Karpas-422 (cell line): ENCODE measurements around the gene THSD4. TPM values are rescaled to one million over a fixed set of nuclear protein-coding genes. Genes with fewer than 3 reads are reported as not detected.
"Not testable (repeated sequence)": the region's sequence is repeated elsewhere in the genome, so short reads cannot be mapped to it uniquely, and the experiment has no call there.

Source experiments
- DNase-seq: peaks from one replicate; pipeline ENCODE4 v3.0.0-alpha.2; 2015
- H2AFZ ChIP-seq: fragments of 200-600 bp; sonication (generic); 2 replicates; pipeline ENCODE4 v1.6.1; 2014; ENCODE audit warnings: antibody characterized with exemption, low read length, mixed read lengths
- H3K27ac ChIP-seq: fragments of 200-600 bp; sonication (generic); 2 replicates; pipeline ENCODE4 v1.5.1; 2014; ENCODE audit warnings: mild to moderate bottlenecking, low read length, moderate library complexity
- H3K27me3 ChIP-seq: fragments of 200-600 bp; sonication (generic); 2 replicates; pipeline ENCODE4 v1.6.1; 2014; ENCODE audit warnings: low read length, mixed read lengths
- H3K36me3 ChIP-seq: fragments of 200-600 bp; sonication (generic); 2 replicates; pipeline ENCODE4 v1.6.1; 2014; ENCODE audit warnings: low read length, mixed read lengths; ENCODE audit not compliant: insufficient read depth
- H3K4me1 ChIP-seq: fragments of 200-600 bp; sonication (generic); 2 replicates; pipeline ENCODE4 v1.6.1; 2014; ENCODE audit warnings: mild to moderate bottlenecking, low read length, mixed read lengths
- H3K4me2 ChIP-seq: fragments of 200-600 bp; sonication (generic); 2 replicates; pipeline ENCODE4 v1.6.1; 2014; ENCODE audit warnings: low read length, low read depth, mild to moderate bottlenecking; ENCODE audit not compliant: poor library complexity, severe bottlenecking
- H3K4me3 ChIP-seq: fragments of 200-600 bp; sonication (generic); 2 replicates; pipeline ENCODE4 v1.5.1; 2014; ENCODE audit warnings: mild to moderate bottlenecking, antibody characterized with exemption, low read length, mixed read lengths
- H3K79me2 ChIP-seq: fragments of 200-600 bp; sonication (generic); 2 replicates; pipeline ENCODE4 v1.6.1; 2014; ENCODE audit warnings: mild to moderate bottlenecking, low read length, mixed read lengths
- H3K9ac ChIP-seq: fragments of 200-600 bp; sonication (generic); 2 replicates; pipeline ENCODE4 v1.6.0; 2014; ENCODE audit warnings: low read length
- H3K9me2 ChIP-seq: fragments of 200-600 bp; sonication (generic), shearing (Covaris generic); replicated peaks from 2 replicates; pipeline ENCODE4 v1.6.0; 2014; ENCODE audit warnings: mild to moderate bottlenecking, low read length, moderate library complexity; ENCODE audit not compliant: insufficient read depth
- H3K9me3 ChIP-seq: fragments of 300-700, 200-600 bp; sonication (generic); 2 replicates; pipeline ENCODE4 v1.6.1; 2014; ENCODE audit warnings: low read length, mixed read lengths
- H4K20me1 ChIP-seq: fragments of 200-600 bp; sonication (generic); 2 replicates; pipeline ENCODE4 v1.6.1; 2014; ENCODE audit warnings: mild to moderate bottlenecking, antibody characterized with exemption, low read length, low read depth; ENCODE audit not compliant: insufficient read depth
- total RNA-seq: library from RNA; depleted of rRNA; stranded (reverse); fragments of >200 nt; shearing (Covaris generic); gene quantifications from 2 replicates; pipeline ENCODE4 v1.2.3, GENCODE V29; 2014; ENCODE audit warnings: low replicate concordance

Gene THSD4
- total RNA-seq, 1 experiment from 2014 or later: 0.11 TPM

DNA sequence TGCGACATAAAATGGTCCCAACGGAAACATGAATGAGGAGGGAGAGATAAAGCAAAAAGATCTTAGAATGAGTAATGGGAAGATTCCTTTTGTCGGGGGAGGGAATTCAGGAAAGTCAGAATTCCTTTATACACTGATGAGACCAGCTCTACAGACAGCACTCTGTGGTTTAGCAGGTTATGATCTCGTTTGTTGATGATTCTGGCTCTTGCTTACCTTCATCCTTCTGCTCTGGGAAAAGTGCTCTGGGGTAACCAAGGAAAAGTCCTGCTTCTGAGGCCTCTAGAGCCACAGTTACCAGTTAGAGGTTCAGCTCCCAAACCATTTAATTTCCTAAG, 544.4 kb downstream of the THSD4 start:
- Histone ChIP-seq H2AFZ (no peak overlapping the region), H3K4me1 (no peaks in the 10 kb centered on the region), H3K27me3 (no peaks in the 10 kb centered on the region), H3K4me2 (no peak overlapping the region), H3K9ac (no peak overlapping the region), H3K79me2 (no peaks in the 10 kb centered on the region), H3K4me3 (no peak overlapping the region), H3K36me3 (no peaks in the 10 kb centered on the region), H3K27ac (no peak overlapping the region), H4K20me1 (no peaks in the 10 kb centered on the region), H3K9me3 (no peaks in the 10 kb centered on the region), H3K9me2 (no peaks in the 10 kb centered on the region)
- DNase-seq: no peak

- H3K9ac ChIP-seq: no peak overlapping the region
- no peaks in the 10 kb centered on the region for H3K9me3 ChIP-seq
- no peaks in the 10 kb centered on the region for H3K79me2 ChIP-seq
- no peaks in the 10 kb centered on the region for H3K27me3 ChIP-seq
- H2AFZ ChIP-seq: no peak overlapping the region
- no peaks in the 10 kb centered on the region for H4K20me1 ChIP-seq
- H3K27ac ChIP-seq: no peak overlapping the region
- no peaks in the 10 kb centered on the region for H3K36me3 ChIP-seq
- no peak for DNase-seq
- H3K9me2 ChIP-seq: no peaks in the 10 kb centered on the region
- H3K4me3 ChIP-seq: no peak overlapping the region
- H3K4me1 ChIP-seq: no peaks in the 10 kb centered on the region
- H3K4me2 ChIP-seq: no peak overlapping the region
These were observed 545.2 kb downstream of the THSD4 start for GRCh38 chr15:71660501-71660900.

DNA sequence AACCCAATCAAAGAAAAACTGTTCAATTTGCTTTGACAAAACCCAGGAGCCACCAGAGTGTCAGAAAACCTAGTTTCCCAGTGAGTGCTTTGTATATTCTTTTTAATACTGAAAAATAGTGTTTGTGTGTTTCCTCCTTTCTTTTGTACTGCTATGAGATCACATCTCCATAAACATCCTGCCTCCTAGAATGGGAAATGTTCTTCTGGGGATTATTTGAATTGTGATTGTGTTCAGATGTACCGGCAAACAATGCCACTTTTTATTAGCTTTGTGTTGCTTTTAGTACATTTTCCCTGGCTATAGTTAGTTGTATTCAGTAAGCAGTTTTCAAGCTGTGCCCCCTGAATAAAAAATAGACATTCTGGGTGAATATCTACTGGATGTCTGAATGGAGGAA, 547.0 kb downstream of the THSD4 start:
- Histone ChIP-seq H3K9ac (no peak overlapping the region), H3K4me3 (no peak overlapping the region), H3K4me2 (no peak overlapping the region), H3K4me1 (no peaks in the 10 kb centered on the region), H3K36me3 (no peaks in the 10 kb centered on the region), H3K27ac (no peak overlapping the region), H3K79me2 (no peaks in the 10 kb centered on the region), H4K20me1 (no peaks in the 10 kb centered on the region), H3K9me3 (no peaks in the 10 kb centered on the region), H2AFZ (no peak overlapping the region), H3K27me3 (no peaks in the 10 kb centered on the region), H3K9me2 (no peaks in the 10 kb centered on the region)
- DNase-seq: no peak

DNA sequence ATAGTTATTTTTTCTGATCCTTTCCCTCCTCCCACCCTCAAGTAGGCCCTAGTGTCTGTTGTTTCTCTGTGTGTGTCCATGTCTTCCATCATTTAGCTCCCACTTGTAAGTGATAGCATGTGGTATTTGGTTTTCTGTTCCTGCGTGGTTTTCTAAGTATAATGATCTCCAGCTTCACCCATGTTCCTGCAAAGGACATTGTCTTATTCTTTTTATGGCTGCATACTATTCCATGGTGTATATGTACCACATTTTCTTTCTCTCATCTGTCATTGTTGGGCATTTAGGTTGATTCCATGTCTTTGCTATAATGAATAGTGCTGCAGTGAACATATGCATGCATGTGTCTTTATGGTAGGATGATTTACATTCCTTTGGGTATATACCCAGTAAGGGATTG, 549.4 kb downstream of the THSD4 start:
- H3K9me3 ChIP-seq: no peaks in the 10 kb centered on the region
- H3K4me3 ChIP-seq: no peak overlapping the region
- no peaks in the 10 kb centered on the region for H3K4me1 ChIP-seq
- no peaks in the 10 kb centered on the region for H3K36me3 ChIP-seq
- H3K79me2 ChIP-seq: no peaks in the 10 kb centered on the region
- H3K9ac ChIP-seq: no peak overlapping the region
- no peak overlapping the region for H2AFZ ChIP-seq
- H3K27me3 ChIP-seq: no peaks in the 10 kb centered on the region
- H3K27ac ChIP-seq: no peak overlapping the region
- no peaks in the 10 kb centered on the region for H4K20me1 ChIP-seq
- H3K9me2 ChIP-seq: no peaks in the 10 kb centered on the region
- H3K4me2 ChIP-seq: no peak overlapping the region
- no peak for DNase-seq

DNA sequence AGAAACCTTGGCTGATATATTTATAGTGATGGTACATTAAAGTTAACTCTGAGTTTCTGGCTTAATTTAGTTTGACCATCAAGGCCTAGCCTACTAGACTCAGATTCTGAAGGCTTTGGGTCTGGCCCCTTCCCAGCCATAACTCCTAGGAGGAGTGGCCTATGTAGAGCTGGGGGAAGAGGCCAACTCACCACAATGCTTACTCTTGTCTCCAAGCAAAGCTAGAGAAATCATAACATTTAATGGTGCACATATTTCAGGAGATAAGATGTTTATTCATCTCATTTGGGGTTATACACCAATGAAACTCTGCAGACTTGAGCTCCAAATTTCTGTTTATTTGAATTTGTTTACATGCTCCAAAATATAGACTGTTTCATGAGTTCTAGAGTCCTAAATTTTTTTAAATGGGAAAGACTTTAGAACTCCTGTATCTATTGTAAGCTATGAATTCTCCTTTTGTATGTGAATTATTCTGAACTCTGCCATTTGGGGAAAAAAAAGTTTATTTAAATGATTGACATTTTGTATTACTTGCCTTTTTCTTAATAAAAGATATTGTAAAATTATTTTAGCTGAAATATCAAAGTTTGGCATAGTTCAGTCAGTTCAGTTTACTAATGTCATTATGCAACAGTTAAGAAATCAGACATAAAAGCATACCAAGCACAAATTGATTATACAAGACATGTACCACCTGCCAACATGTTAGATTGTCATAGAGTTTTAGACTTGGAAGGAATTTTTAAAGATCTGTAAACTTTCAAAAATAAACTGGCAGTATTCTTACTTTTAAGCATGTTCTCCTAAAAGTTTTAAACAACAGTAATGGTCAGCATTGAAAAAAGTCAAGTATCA, 551.7 kb downstream of the THSD4 start:
- no peaks in the 10 kb centered on the region for H3K27me3 ChIP-seq
- H3K9me2 ChIP-seq: no peaks in the 10 kb centered on the region
- H4K20me1 ChIP-seq: no peaks in the 10 kb centered on the region
- H3K36me3 ChIP-seq: no peaks in the 10 kb centered on the region
- H3K9ac ChIP-seq: no peak overlapping the region
- H3K27ac ChIP-seq: no peak overlapping the region
- H3K4me3 ChIP-seq: no peak overlapping the region
- no peak overlapping the region for H2AFZ ChIP-seq
- H3K4me1 ChIP-seq: no peaks in the 10 kb centered on the region
- H3K9me3 ChIP-seq: no peaks in the 10 kb centered on the region
- no peak overlapping the region for H3K4me2 ChIP-seq
- no peak for DNase-seq
- no peaks in the 10 kb centered on the region for H3K79me2 ChIP-seq

DNA sequence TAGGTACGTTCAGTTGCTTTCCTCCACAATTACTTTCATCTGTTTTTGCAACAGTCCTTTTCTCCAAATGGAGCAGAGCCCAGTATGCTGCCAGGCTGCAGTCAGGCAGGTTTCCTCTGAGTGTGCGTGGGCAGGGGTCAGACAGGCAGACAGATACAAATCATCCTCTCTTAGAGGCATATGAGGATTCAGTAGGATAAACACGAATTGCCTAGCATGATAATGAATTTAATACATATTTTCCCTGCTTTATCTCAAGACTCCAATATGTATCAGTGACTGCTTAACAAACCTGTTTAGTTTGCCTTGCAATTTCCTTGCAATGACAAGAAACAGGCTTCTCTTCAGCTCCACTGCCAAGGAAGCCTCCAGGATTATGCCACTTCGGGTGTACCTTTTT, 554.4 kb downstream of the THSD4 start:
- Histone ChIP-seq H3K27me3 (no peaks in the 10 kb centered on the region), H3K4me3 (no peak overlapping the region), H3K79me2 (no peaks in the 10 kb centered on the region), H2AFZ (no peak overlapping the region), H3K9me2 (no peaks in the 10 kb centered on the region), H3K36me3 (no peaks in the 10 kb centered on the region), H4K20me1 (no peaks in the 10 kb centered on the region), H3K27ac (no peak overlapping the region), H3K9ac (no peak overlapping the region), H3K9me3 (no peaks in the 10 kb centered on the region), H3K4me2 (no peak overlapping the region), H3K4me1 (no peaks in the 10 kb centered on the region)
- no peak for DNase-seq

- not testable (repeated sequence) for DNase-seq
These were observed 555.0 kb downstream of the THSD4 start for GRCh38 chr15:71670222-71670621.

GRCh38 chr15:71674354-71674753, 559.1 kb downstream of the THSD4 start:
- no peak overlapping the region for H3K4me2 ChIP-seq

More at GRCh38 chr15:71670222-71670621, 555.0 kb downstream of the THSD4 start:
- H3K4me2 ChIP-seq, H3K9me3 ChIP-seq, H4K20me1 ChIP-seq, H3K27ac ChIP-seq, H3K9ac ChIP-seq, H3K79me2 ChIP-seq, H2AFZ ChIP-seq, H3K4me3 ChIP-seq, H3K4me1 ChIP-seq, H3K27me3 ChIP-seq, H3K9me2 ChIP-seq, H3K36me3 ChIP-seq: not testable (repeated sequence)

More at GRCh38 chr15:71674354-71674753, 559.1 kb downstream of the THSD4 start:
- DNase-seq: no peak
- no peak overlapping the region for H3K4me3 ChIP-seq
- H3K4me1 ChIP-seq: no peaks in the 10 kb centered on the region
- no peak overlapping the region for H3K27ac ChIP-seq
- no peak overlapping the region for H3K9ac ChIP-seq
- no peak overlapping the region for H2AFZ ChIP-seq
- H3K27me3 ChIP-seq: no peaks in the 10 kb centered on the region
- H4K20me1 ChIP-seq: no peaks in the 10 kb centered on the region
- H3K79me2 ChIP-seq: no peaks in the 10 kb centered on the region
- no peaks in the 10 kb centered on the region for H3K9me3 ChIP-seq
- no peaks in the 10 kb centered on the region for H3K36me3 ChIP-seq
- no peaks in the 10 kb centered on the region for H3K9me2 ChIP-seq
